ENCODE measurements around the gene TMEM156.
"Not testable (repeated sequence)": the region's sequence is repeated elsewhere in the genome, so short reads cannot be mapped to it uniquely, and the experiment has no call there.

TMEM156 gene

GRCh38 chr4:39043861-39044363 lies 11.7 kb upstream of the TMEM156 start:
- DNase-seq (ENCODE audit: low spot score), result no peak

DNA sequence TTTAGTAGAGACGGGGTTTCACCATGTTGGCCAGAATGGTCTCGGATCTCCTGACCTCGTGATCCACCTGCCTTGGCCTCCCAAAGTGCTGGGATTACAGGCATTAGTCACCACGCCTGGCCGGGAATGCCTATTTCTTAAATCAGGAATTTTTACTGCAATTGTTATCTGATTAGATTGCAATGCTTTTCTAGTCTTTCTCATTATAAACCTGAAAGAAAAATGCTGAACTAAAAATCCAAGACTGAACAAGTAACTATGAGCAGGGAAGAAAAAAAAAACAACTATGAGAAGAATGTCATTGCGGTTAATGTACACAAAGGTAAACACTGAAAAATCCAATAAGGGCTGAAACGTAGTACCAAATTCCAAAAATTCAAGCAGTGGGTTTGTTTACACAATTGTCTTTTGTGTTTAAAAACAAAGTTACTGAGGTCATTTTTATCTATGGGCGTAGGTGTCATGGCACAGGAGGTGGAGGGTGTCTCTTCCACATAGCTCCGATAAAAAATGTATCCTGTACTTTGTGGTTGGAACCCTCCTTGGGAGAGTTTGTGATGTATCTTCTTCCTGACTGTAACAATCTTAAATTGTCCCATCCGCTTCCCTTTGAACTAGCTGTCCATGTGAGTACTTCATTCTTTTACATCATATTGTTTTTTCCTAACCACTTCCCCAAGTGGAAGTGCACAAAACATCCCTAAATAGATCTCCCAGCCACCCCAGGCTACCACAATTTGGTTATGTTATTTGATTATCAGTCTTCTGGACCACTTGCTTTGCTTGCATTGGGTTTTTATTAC lies 11.1 kb upstream of the TMEM156 start:
- peak; percentile 87 for DNase-seq (ENCODE audit: low spot score)

DNA sequence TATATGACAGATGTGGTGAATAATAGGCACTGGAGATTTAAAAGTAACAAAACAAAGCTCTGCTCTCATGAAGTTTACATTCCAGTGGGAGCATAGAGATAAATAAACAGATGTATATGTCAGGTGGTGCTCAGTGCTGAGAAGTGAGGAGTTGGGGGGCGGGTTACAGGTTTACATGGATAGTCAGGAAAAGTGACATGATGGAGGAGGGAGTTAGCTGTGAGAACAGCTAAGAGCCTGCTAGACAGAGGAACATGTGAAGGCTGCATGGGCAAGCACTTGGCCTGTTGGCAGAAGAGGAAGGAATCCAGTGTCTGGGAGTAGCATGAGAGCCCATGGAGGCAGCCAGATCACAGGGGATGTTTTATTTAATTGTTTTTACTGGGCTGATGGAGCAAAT lies 10.2 kb upstream of the TMEM156 start:
- peak; percentile 26 for DNase-seq (ENCODE audit: low spot score)

- no peak for DNase-seq (ENCODE audit: low spot score)
Measured at GRCh38 chr4:39039108-39039507, 6.9 kb upstream of the TMEM156 start.

DNA sequence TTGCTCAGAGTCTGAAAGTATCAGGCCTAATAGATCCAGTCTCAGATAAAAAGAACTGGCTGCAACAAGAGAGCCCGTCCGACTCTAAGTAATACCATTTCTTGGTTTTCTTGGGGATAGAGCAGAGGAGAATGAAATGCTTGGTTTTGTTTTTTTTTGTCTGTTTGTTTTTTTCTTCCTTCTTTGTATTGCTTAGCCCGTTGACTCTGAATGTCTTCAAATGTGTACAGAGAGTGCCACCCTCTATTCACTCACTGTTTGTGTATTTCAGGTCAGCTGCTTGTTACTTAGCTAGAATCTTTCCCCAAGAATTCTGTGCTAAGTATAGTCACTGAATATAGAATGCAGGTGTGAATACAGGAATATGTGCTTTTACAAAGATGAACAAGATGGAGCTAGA lies 5.7 kb upstream of the TMEM156 start:
- DNase-seq (ENCODE audit: low spot score), result no peak

DNA sequence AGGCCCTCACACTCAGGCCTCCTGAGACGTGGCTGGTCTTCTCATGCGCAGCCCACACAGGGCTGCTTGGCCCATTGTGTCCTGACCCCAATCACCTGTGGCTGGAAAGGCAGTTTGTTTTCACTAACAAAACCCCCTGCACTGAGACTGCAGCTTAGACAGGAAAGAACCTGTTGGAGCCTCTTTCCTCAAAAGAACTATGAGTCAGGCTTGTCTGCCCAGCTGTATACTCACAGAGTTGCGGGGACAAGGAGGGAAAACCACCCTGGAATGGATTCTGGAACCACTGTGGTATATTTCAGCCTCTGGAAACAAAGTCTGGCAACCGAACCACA lies 5.2 kb upstream of the TMEM156 start:
- no peak for DNase-seq (ENCODE audit: low spot score)

DNA sequence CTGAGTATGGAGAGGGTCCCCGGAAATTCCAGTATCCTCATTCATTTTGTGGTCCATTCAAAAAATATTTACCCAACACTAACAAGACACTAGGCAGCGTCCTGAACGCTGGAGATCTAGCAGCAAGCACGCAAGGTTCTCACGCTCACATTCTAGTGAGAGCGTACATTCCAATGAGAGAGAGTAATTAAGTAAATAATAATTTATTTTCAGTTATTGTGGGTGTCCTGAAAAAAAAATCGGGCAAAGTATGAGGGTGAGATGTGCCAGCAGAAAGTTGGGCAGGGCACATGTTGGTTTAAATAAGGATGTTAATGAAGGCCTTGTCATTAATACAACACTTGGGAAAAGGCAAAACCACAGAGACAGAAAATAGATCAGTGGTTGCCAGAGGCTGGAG lies 4.0 kb upstream of the TMEM156 start:
- DNase-seq (ENCODE audit: low spot score), result peak; percentile 30

GRCh38 chr4:39031590-39032020 lies 604 bp downstream of the TMEM156 start:
- DNase-seq (ENCODE audit: low spot score), result not testable (repeated sequence)

GRCh38 chr4:39030725-39031124 lies 1.5 kb downstream of the TMEM156 start:
- no peak for DNase-seq (ENCODE audit: low spot score)

GRCh38 chr4:39029752-39030694 lies 2.2 kb downstream of the TMEM156 start:
- no peak for DNase-seq (ENCODE audit: low spot score)

- DNase-seq (ENCODE audit: low spot score), result no peak
Measured at GRCh38 chr4:39026096-39026495, 6.1 kb downstream of the TMEM156 start.

DNA sequence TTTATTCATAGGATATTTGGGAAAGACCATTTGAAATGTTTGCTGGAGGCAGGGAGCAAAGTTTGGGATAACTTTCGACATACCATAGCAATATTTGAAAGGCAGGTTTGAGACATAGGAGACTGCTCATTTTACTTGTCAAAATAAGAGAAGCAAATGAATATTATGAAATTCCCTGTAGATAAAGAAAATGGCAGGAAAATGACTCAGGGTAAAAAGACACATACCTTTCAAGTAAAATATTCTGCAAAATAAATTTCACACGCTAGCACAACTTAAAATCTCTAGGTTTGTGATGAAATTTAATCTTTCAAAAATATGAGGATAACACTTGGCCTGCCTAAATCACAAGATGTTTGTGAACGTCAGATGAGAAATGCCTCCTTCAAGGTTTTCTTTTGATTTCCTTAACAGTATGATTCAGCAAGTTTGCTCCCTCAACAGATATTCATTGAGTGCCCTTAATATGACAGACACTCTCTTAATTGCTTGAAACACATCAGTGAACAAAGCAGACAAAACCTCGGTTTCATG lies 6.6 kb downstream of the TMEM156 start:
- no peak for DNase-seq (ENCODE audit: low spot score)

- no peak for DNase-seq (ENCODE audit: low spot score)
Measured at GRCh38 chr4:39024311-39024865, 7.8 kb downstream of the TMEM156 start.

DNA sequence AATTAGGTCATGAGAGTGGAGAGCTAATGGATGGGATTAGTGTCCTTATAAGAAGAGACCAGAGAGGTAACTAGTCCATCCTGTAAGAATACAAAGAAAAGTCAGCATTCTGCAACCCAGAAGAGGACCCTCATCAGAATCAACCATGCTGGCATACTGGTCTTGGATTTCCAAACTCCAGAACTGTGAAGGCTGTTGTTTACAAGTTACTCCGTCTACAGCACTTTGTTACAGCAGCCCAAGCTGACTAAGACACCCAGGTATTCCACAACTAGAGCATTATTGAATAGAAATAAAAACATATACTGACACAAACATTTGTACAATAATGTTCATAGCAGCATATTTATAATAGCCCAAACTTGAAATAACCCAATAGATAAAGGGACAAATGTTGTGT lies 9.2 kb downstream of the TMEM156 start:
- no peak for DNase-seq (ENCODE audit: low spot score)

DNA sequence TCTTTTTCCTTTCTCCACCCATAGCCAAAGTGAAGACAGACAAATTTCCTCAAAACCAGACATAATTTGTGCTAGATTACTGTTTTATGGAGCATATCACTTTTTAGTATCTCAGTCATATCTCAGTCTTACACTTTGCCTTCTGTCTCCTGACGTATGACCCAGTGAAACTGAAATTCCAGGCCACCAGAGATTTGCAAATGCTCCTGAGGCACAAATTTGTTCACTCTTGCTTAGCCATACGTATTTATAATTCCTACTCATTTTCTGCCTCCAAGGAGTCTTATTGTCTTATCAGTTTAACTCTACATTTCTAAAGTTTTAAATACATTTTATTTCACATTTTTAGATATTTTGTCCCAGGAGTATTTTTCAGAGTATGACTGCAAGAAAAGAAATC lies 10.0 kb downstream of the TMEM156 start:
- DNase-seq (ENCODE audit: low spot score), result no peak

DNA sequence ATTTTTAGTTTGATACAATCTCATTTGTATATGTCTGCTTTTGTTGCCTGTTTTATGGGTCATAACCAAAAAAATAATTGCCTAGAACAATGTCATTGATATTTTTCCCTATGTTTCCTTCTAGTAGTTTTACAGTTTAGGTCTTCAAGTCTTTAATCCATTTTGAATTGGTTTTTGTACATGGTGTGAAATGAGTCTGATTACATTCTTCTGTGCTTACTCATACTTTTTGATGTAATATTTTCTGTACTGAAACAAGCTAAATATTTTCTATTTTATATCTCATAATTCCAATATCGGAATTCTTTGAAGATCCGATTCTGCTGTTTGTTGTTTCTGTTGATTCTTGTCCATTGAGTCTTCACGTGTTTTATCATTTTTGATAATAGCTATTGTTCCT lies 10.6 kb downstream of the TMEM156 start:
- no peak for DNase-seq (ENCODE audit: low spot score)

- DNase-seq (ENCODE audit: low spot score), result no peak
Measured at GRCh38 chr4:39020130-39020529, 12.1 kb downstream of the TMEM156 start.

DNA sequence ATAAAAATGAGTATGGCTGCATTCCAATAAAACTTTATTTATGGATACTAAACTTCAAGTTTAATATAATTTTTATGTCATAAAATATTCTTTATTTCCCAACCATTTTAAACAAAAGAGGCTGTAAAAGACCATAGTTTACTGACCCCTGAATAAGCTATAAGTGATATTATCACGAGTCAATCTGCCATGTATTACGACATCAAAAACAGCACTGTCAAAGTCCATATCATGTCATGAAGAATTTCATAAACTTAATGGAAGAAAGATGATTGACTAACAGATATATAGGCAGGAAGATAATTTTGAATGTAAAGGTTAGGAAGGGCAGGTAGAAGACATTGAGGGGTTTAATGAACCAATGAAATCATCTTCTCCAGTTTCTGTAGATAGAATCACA lies 18.2 kb downstream of the TMEM156 start:
- no peak for DNase-seq (ENCODE audit: low spot score)

- DNase-seq (ENCODE audit: low spot score), result no peak
Measured at GRCh38 chr4:39004758-39005157, 27.5 kb downstream of the TMEM156 start.

DNA sequence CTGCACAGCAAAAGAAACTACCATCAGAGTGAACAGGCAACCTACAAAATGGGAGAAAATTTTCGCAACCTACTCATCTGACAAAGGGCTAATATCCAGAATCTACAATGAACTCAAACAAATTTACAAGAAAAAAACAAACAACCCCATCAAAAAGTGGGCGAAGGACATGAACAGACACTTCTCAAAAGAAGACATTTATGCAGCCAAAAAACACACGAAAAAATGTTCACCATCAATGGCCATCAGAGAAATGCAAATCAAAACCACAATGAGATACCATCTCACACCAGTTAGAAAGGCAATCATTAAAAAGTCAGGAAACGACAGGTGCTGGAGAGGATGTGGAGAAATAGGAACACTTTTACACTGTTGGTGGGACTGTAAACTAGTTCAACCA lies 30.2 kb downstream of the TMEM156 start:
- not testable (repeated sequence) for DNase-seq (ENCODE audit: low spot score)

GRCh38 chr4:38995660-38996005 lies 36.6 kb downstream of the TMEM156 start:
- DNase-seq (ENCODE audit: low spot score), result no peak

DNA sequence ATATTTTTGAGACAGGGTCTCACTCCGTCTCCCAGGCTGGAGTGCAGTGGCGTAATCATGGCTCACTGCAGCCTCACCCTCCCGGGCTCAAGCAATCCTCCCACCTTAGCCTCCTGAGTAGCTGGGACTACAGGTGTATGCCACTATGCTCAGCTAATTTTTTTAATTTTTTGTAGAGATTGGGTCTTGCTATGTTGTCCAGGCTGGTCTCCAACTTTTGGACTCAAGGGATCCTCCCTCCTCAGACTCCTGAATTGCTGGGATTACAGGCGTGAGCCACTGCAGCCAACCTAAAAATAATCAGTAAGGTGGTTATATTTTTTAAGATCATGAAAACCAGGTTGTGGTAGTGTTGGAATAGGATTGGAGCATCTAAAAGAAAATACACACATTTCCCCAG lies 38.1 kb downstream of the TMEM156 start:
- no peak for DNase-seq (ENCODE audit: low spot score)

DNA sequence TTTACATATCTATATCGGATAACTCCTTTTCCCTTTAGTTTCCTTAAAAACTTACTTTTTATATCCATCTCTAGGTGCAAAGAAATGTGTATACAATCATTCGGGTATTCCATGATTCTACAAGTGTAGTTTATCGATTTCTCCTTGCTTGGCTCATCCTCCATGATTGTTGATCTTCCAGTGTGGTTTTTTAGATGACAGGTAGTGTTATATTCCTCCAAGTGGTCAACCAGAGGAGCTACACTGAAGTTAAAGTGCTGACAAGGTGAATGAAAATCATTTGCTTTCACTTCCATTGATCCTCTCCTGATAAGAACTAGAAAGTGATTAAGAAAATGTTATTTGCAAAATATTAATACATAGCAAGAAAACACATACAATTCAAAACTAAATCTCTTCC lies 38.5 kb downstream of the TMEM156 start:
- DNase-seq (ENCODE audit: low spot score), result peak; percentile 15

Measured in SW480 (cell line).